Neural cell (in vitro differentiated cells): ENCODE results near the gene KIZ. TPM values are rescaled to one million over a fixed set of nuclear protein-coding genes. Genes with fewer than 3 reads are reported as not detected.

ENCODE experiments used
- H2AFZ ChIP-seq: fragments of 200-600, 300-800 bp; sonication (generic), shearing (Covaris generic); 2 replicates; pipeline ENCODE4 v1.6.0; 2014; ENCODE audit warnings: low read depth, mild to moderate bottlenecking, antibody characterized with exemption, low read length, moderate library complexity
- H3F3A ChIP-seq: fragments of 200-600 bp; shearing (Covaris generic); 2 replicates; pipeline ENCODE4 v1.6.1; 2016; ENCODE audit warnings: mild to moderate bottlenecking, moderate library complexity, mixed read lengths, antibody characterized with exemption, low read length; ENCODE audit not compliant: insufficient read depth, poor library complexity, severe bottlenecking
- H3K27ac ChIP-seq: fragments of 200-600, 300-800 bp; sonication (generic), shearing (Covaris generic); 2 replicates; pipeline ENCODE4 v1.5.1; 2014; ENCODE audit warnings: mild to moderate bottlenecking, low read length, moderate library complexity
- H3K27me3 ChIP-seq: fragments of 300-800, 200-600 bp; sonication (generic), shearing (Covaris generic); 2 replicates; pipeline ENCODE4 v1.6.0; 2014; ENCODE audit warnings: mild to moderate bottlenecking, low read depth, low read length, moderate library complexity; ENCODE audit not compliant: insufficient read depth
- H3K36me3 ChIP-seq: fragments of 300-800, 200-600 bp; sonication (generic), shearing (Covaris generic); 2 replicates; pipeline ENCODE4 v1.5.1; 2014; ENCODE audit warnings: mild to moderate bottlenecking, antibody characterized with exemption, low read length, moderate library complexity; ENCODE audit not compliant: insufficient read depth
- H3K4me2 ChIP-seq: fragments of 300-800, 200-600 bp; sonication (generic), shearing (Covaris generic); 2 replicates; pipeline ENCODE4 v1.6.0; 2014; ENCODE audit warnings: mild to moderate bottlenecking, low read length
- H3K4me3 ChIP-seq: fragments of 300-800, 200-600 bp; sonication (generic), shearing (Covaris generic); 2 replicates; pipeline ENCODE4 v1.5.1; 2014; ENCODE audit warnings: mild to moderate bottlenecking, low read length, moderate library complexity
- H3K79me2 ChIP-seq: fragments of 200-600 bp; shearing (Covaris generic); replicated peaks from 2 replicates; pipeline ENCODE4 v1.6.0; 2014; ENCODE audit warnings: mild to moderate bottlenecking, low read length, moderate library complexity; ENCODE audit not compliant: insufficient read depth
- H3K9ac ChIP-seq: fragments of 300-800, 200-600 bp; sonication (generic), shearing (Covaris generic); 2 replicates; pipeline ENCODE4 v1.6.1; 2016; ENCODE audit warnings: mild to moderate bottlenecking, low read length, mixed read lengths
- H3K9me2 ChIP-seq: fragments of 200-600 bp; shearing (Covaris generic); 2 replicates; pipeline ENCODE4 v1.6.1; 2016; ENCODE audit warnings: mild to moderate bottlenecking, low read length, mixed read lengths; ENCODE audit not compliant: insufficient read depth
- H3K9me3 ChIP-seq: fragments of 200-600, 300-800 bp; sonication (generic), shearing (Covaris generic); 2 replicates; pipeline ENCODE4 v1.6.1; 2016; ENCODE audit warnings: mild to moderate bottlenecking, mixed run types, low read length, moderate library complexity, mixed read lengths
- H4K20me1 ChIP-seq: fragments of 200-600 bp; shearing (Covaris generic); 2 replicates; pipeline ENCODE4 v1.6.1; 2016; ENCODE audit warnings: mild to moderate bottlenecking, mixed run types; ENCODE audit not compliant: insufficient read depth
- CTCF ChIP-seq: fragments of 450-650 bp; IDR thresholded peaks from 2 replicates; pipeline ENCODE4 v1.5.1; 2014; ENCODE audit warnings: antibody characterized with exemption, mild to moderate bottlenecking, moderate library complexity; ENCODE audit not compliant: poor library complexity, severe bottlenecking
- EP300 ChIP-seq: fragments of 450-650 bp; conservative IDR thresholded peaks from 2 replicates; pipeline ENCODE4 v1.6.1; 2014; ENCODE audit warnings: antibody characterized with exemption, mild to moderate bottlenecking, moderate library complexity; ENCODE audit not compliant: poor library complexity, severe bottlenecking
- EZH2 ChIP-seq: fragments of 200-600, 300-800 bp; shearing (Covaris generic), sonication (generic); IDR thresholded peaks from 2 replicates; pipeline ENCODE4 v1.6.1; 2014; ENCODE audit warnings: antibody characterized with exemption, low read length, borderline replicate concordance, mild to moderate bottlenecking; ENCODE audit not compliant: insufficient read depth, poor library complexity, severe bottlenecking
- MXI1 ChIP-seq: fragments of 450-650 bp; conservative IDR thresholded peaks from 2 replicates; pipeline ENCODE4 v1.6.1; 2014; ENCODE audit warnings: antibody characterized with exemption, mild to moderate bottlenecking; ENCODE audit not compliant: poor library complexity, severe bottlenecking
- POLR2AphosphoS5 ChIP-seq: IDR thresholded peaks from 2 replicates; pipeline ENCODE4 v1.6.1; 2012
- RAD21 ChIP-seq: fragments of 450-650 bp; conservative IDR thresholded peaks from 2 replicates; pipeline ENCODE4 v1.6.1; 2014; ENCODE audit warnings: antibody characterized with exemption, mild to moderate bottlenecking, moderate library complexity
- REST ChIP-seq: IDR thresholded peaks from 2 replicates; pipeline ENCODE4 v1.6.1; 2012; ENCODE audit warnings: borderline replicate concordance
- SMC3 ChIP-seq: fragments of 450-650 bp; conservative IDR thresholded peaks from 2 replicates; pipeline ENCODE4 v1.6.1; 2014; ENCODE audit warnings: antibody characterized with exemption, mild to moderate bottlenecking, moderate library complexity; ENCODE audit not compliant: poor library complexity
- TAF1 ChIP-seq: IDR thresholded peaks from 2 replicates; pipeline ENCODE4 v1.6.1; 2012; ENCODE audit warnings: low read depth
- polyA plus RNA-seq: library from polyadenylated mRNA; depleted of rRNA; stranded (reverse); fragments of >200 nt; gene quantifications from 2 replicates; pipeline ENCODE4 v1.2.3, GENCODE V29; 2014

Gene KIZ
- polyA plus RNA-seq, 1 donor from 2014 or later, result 3.6 TPM

DNA sequence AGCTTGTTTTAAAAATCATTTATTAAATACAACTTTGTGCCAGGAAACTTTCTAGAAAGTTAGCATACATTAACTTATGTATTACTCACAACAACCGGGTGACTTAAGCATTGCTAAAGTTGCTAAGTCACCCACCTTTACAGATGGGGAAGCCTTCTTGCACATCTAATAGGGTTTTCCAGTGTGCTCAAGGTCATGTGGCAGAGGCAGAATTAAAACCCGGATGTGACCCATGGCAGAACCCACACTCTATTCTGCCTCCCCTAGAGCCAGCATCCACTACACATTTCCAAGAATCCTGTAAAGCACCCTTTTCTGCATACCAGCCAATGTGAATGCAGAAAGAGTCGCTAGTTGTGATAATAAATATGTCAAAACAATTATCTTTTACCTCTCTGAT is 33.1 kb upstream of the KIZ start:
- no peaks in the 10 kb centered on the region for H3K36me3 ChIP-seq
- no peaks in the 10 kb centered on the region for H3F3A ChIP-seq
- H3K4me3 ChIP-seq, result no peak overlapping the region
- H3K27me3 ChIP-seq, result peaks cover 57% of the 10 kb centered on the region
- H3K79me2 ChIP-seq, result no peaks in the 10 kb centered on the region
- H2AFZ ChIP-seq, result no peak overlapping the region
- no peaks in the 10 kb centered on the region for H4K20me1 ChIP-seq
- no peak for TF ChIP-seq REST
- TF ChIP-seq EZH2, result no peak
- no peak for TF ChIP-seq EP300
- TF ChIP-seq MXI1, result no peak
- TF ChIP-seq RAD21, result no peak
- no peak for TF ChIP-seq TAF1
- TF ChIP-seq SMC3, result no peak
- TF ChIP-seq POLR2AphosphoS5, result no peak
- TF ChIP-seq CTCF, result no peak
- H3K9ac ChIP-seq, result no peak overlapping the region
- H3K27ac ChIP-seq, result no peak overlapping the region
- no peak overlapping the region for H3K4me2 ChIP-seq
- H3K9me2 ChIP-seq, result no peaks in the 10 kb centered on the region
- H3K9me3 ChIP-seq, result no peaks in the 10 kb centered on the region

DNA sequence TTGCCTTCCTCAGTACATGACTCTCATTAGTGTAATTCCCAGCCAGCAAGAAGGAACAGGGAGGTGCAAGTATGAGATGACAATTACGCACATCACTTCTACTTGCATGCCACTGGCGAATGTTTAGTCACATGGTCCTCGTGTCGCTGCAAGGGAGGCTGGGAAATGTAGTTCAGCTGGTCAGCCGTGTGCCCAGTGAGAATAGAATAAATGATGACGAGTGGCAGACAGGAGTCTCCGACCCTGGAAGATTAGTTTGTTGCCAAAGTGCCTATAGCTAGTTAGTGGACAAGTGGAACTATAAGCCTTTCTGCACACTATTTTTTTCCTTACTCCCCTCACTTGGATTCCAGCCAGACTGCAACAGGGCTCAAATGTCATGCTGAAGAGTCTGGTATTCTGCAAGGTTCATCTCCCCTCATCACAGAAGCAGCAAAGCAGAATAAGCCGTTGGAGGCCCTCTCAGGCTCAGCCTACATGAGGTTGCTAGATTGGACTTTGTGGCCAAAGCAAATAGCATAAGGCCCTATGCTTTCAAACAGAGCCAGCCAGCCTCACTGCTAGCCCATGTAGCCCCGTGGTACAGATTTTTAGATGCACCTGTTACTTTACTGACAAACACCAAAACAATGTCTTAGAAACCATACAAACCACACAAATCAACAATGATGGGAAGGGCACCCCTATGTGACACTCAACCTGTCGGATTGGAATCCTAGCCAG is 29.4 kb upstream of the KIZ start:
- no peak overlapping the region for H3K9ac ChIP-seq
- H3K27ac ChIP-seq, result no peak overlapping the region
- H3K36me3 ChIP-seq, result no peaks in the 10 kb centered on the region
- H3F3A ChIP-seq, result peaks cover 4% of the 10 kb centered on the region
- no peak overlapping the region for H3K4me2 ChIP-seq
- no peaks in the 10 kb centered on the region for H4K20me1 ChIP-seq
- H3K9me3 ChIP-seq, result no peaks in the 10 kb centered on the region
- no peak overlapping the region for H3K4me3 ChIP-seq
- no peaks in the 10 kb centered on the region for H3K79me2 ChIP-seq
- peaks cover 90% of the 10 kb centered on the region for H3K27me3 ChIP-seq
- no peak overlapping the region for H2AFZ ChIP-seq
- TF ChIP-seq TAF1 (no peak), CTCF (no peak), EZH2 (no peak), MXI1 (no peak), REST (no peak), SMC3 (no peak), POLR2AphosphoS5 (no peak), RAD21 (no peak), EP300 (no peak)
- no peaks in the 10 kb centered on the region for H3K9me2 ChIP-seq
